OCI-M1 (cell line): Measurements from ENCODE around the gene MYO1G.
A peak's percentile ranks its signal among the peaks of the same experiment; 100 is the strongest.
"Not testable (repeated sequence)": the region's sequence is repeated elsewhere in the genome, so short reads cannot be mapped to it uniquely, and the experiment has no call there.

Source experiments
- DNase-seq: peaks from one replicate; lab custom pipeline; 2025; lab: John Stamatoyannopoulos, UW

Gene MYO1G

GRCh38 chr7:44999245-45000092 lies 20.7 kb upstream of the MYO1G start:
- peak; percentile 97 for DNase-seq

- DNase-seq, result no peak
These were observed 19.5 kb upstream of the MYO1G start for GRCh38 chr7:44998153-44998871.

- DNase-seq, result no peak
These were observed 17.0 kb upstream of the MYO1G start for GRCh38 chr7:44995555-44996493.

- peak; percentile 75 for DNase-seq
These were observed 16.2 kb upstream of the MYO1G start for GRCh38 chr7:44994877-44995554.

GRCh38 chr7:44992004-44992795 lies 13.4 kb upstream of the MYO1G start:
- not testable (repeated sequence) for DNase-seq

GRCh38 chr7:44990109-44991023 lies 11.6 kb upstream of the MYO1G start:
- peak; percentile 13 for DNase-seq

GRCh38 chr7:44989132-44989531 lies 10.3 kb upstream of the MYO1G start:
- no peak for DNase-seq

GRCh38 chr7:44988701-44989100 lies 9.9 kb upstream of the MYO1G start:
- no peak for DNase-seq

- DNase-seq, result peak; percentile 15
These were observed 9.2 kb upstream of the MYO1G start for GRCh38 chr7:44987996-44988395.

GRCh38 chr7:44987457-44987856 lies 8.6 kb upstream of the MYO1G start:
- no peak for DNase-seq

- peak; percentile 95 for DNase-seq
These were observed 7.6 kb upstream of the MYO1G start for GRCh38 chr7:44986218-44987053.

- DNase-seq, result no peak
These were observed 7.0 kb upstream of the MYO1G start for GRCh38 chr7:44985900-44986217.

GRCh38 chr7:44985033-44985695 lies 6.3 kb upstream of the MYO1G start:
- no peak for DNase-seq

- DNase-seq, result no peak
These were observed 5.6 kb upstream of the MYO1G start for GRCh38 chr7:44984478-44984758.

- no peak for DNase-seq
These were observed 5.1 kb upstream of the MYO1G start for GRCh38 chr7:44983742-44984477.

GRCh38 chr7:44982970-44983369 lies 4.2 kb upstream of the MYO1G start:
- no peak for DNase-seq

- DNase-seq, result no peak
These were observed 3.7 kb upstream of the MYO1G start for GRCh38 chr7:44982535-44982923.
